OCI-LY7 (cell line): Measurements from ENCODE around the gene RNF5. TPM values are rescaled to one million over a fixed set of nuclear protein-coding genes. Genes with fewer than 3 reads are reported as not detected.

ENCODE experiments used
- BruUV-seq: library from RNA; stranded (reverse); fragments of 400-500 nt; replicated peaks from 2 replicates; lab custom pipeline; 2021; lab: Mats Ljungman, UMichigan
- CTCF ChIA-PET: fragments of 300-600 bp; sonication (Branson Sonifier 250); formaldehyde crosslinking; loops from one replicate; lab custom pipeline; 2022; ENCODE audit warnings: antibody characterized with exemption; ENCODE audit not compliant: unreplicated experiment; lab: Charles Lee
- POLR2A ChIA-PET: fragments of 300-600 bp; sonication (Branson Sonifier 250); formaldehyde crosslinking; loops from one replicate; lab custom pipeline; 2022; ENCODE audit warnings: antibody characterized with exemption; lab: Charles Lee
- DNase-seq: peaks from one replicate; pipeline ENCODE4 v3.0.0-alpha.2; 2015; ENCODE audit warnings: low spot score
- H2AFZ ChIP-seq: fragments of 200-600 bp; sonication (generic), shearing (Covaris generic); 2 replicates; pipeline ENCODE4 v1.6.1; 2014; ENCODE audit warnings: mild to moderate bottlenecking, antibody characterized with exemption, low read length, moderate library complexity
- H3K27ac ChIP-seq: fragments of 200-600 bp; sonication (generic); 2 replicates; pipeline ENCODE4 v1.5.1; 2014; ENCODE audit warnings: mixed run types, low read depth, mild to moderate bottlenecking, moderate library complexity, low read length, inconsistent platforms; ENCODE audit not compliant: poor library complexity, severe bottlenecking
- H3K36me3 ChIP-seq: fragments of 200-600 bp; sonication (generic); 2 replicates; pipeline ENCODE4 v1.6.1; 2014; ENCODE audit warnings: mild to moderate bottlenecking, antibody characterized with exemption, low read length, moderate library complexity, mixed read lengths; ENCODE audit not compliant: insufficient read depth
- H3K4me1 ChIP-seq: fragments of 200-600 bp; sonication (generic); 2 replicates; pipeline ENCODE4 v1.5.1; 2014; ENCODE audit warnings: mild to moderate bottlenecking, low read length; ENCODE audit not compliant: insufficient read depth, poor library complexity, severe bottlenecking
- H3K4me2 ChIP-seq: fragments of 200-600 bp; sonication (generic); 2 replicates; pipeline ENCODE4 v1.6.1; 2014; ENCODE audit warnings: mild to moderate bottlenecking, low read length
- H3K4me3 ChIP-seq: fragments of 200-600 bp; sonication (generic); 2 replicates; pipeline ENCODE4 v1.5.1; 2014; ENCODE audit warnings: mild to moderate bottlenecking, low read depth, low read length; ENCODE audit not compliant: poor library complexity, severe bottlenecking
- H3K79me2 ChIP-seq: fragments of 200-600 bp; sonication (generic); 2 replicates; pipeline ENCODE4 v1.6.1; 2016; ENCODE audit warnings: low read depth, mild to moderate bottlenecking, low read length, moderate library complexity, mixed read lengths; ENCODE audit not compliant: insufficient read depth
- H3K9me2 ChIP-seq: fragments of 200-600 bp; sonication (generic); 2 replicates; pipeline ENCODE4 v1.6.1; 2016; ENCODE audit warnings: mild to moderate bottlenecking, low read length, mixed read lengths; ENCODE audit not compliant: insufficient read depth
- H3K9me3 ChIP-seq: fragments of 200-600 bp; sonication (generic); 2 replicates; pipeline ENCODE4 v1.6.1; 2014; ENCODE audit warnings: mild to moderate bottlenecking, mixed run types, low read length, mixed read lengths
- H4K20me1 ChIP-seq: fragments of 200-600 bp; sonication (generic); 2 replicates; pipeline ENCODE4 v1.6.1; 2014; ENCODE audit warnings: mild to moderate bottlenecking, antibody characterized with exemption, low read length, moderate library complexity, mixed read lengths; ENCODE audit not compliant: insufficient read depth
- EZH2phosphoT487 ChIP-seq: fragments of 200-600 bp; sonication (generic); IDR thresholded peaks from 2 replicates; pipeline ENCODE4 v1.6.1; 2018; ENCODE audit warnings: low read depth, borderline replicate concordance, mild to moderate bottlenecking, mixed run types, antibody characterized with exemption, low read length, moderate library complexity, mixed read lengths
- intact Hi-C: fragments of 100-400 bp; cut with micrococcal nuclease; formaldehyde crosslinking; loops from one replicate; pipeline ENCODE4 v1.10.0; 2022; ENCODE audit not compliant: unreplicated experiment
- total RNA-seq, 2 experiments: library from RNA; depleted of rRNA in 1 of 2; stranded (reverse); fragments of >200 nt in 1 of 2; shearing (Covaris generic) in 1 of 2; gene quantifications; 2 replicates each; pipeline ENCODE4 v1.2.3, GENCODE V29; 2014 to 2022
- TF ChIP-seq, protein P1 (sequence below): fragments of 200-600 bp; sonication (generic); conservative IDR thresholded peaks from 2 replicates; pipeline ENCODE4 v1.5.1; 2014; ENCODE audit warnings: mild to moderate bottlenecking, antibody characterized with exemption, low read length, moderate library complexity, mixed read lengths

RNF5 gene
- total RNA-seq, 2 experiments from 2014 or later = 50.6 to 59.9 TPM

DNA sequence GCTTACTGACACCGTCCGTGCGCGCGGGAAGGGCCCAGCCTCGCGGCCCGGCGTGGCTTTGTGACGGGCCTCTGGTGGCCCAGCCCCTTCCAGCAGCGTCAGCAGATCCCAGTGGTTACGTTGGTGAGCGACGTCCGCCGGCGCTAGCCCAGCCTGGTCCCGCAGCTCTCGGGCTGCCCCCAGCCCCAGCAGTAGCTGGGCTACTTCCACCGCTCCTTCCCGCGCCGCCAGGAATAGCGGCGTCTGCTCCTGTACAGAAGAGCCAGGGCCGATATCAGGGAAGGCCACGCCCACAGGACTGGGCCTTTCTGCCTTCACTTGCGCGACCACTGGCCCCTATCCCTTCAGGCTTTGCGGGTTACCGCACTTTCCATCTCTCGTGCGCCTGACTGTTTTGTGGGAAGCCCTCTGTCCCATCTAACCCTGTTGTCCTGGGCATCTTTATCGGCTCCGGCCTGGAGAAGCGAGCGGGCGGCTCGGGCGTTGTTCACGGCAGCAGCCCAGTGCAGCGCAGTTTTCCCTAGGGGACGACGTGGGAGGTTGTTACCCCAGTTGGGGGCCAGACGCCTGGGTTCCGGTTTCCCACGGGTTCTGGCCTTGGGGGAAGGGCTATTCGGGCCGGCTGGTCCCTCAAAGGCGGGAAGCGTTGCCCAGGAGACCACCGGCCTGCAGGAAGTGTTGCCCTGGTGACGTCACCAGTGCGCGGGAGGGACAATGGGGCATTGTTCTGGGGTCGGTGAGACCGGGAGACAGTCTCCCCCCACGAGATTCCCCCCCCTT lies 17.9 kb downstream of the RNF5 start:
- Histone ChIP-seq H3K4me2 (peak overlapping the region; percentile 74), H3K79me2 (peaks cover 16% of the 10 kb centered on the region; the same call in 1 of the 2 replicates), H3K4me1 (peaks cover 47% of the 10 kb centered on the region), H2AFZ (peak overlapping the region; percentile 59; the same call in 1 of the 2 replicates), H3K9me3 (no peaks in the 10 kb centered on the region), H4K20me1 (no peaks in the 10 kb centered on the region), H3K36me3 (no peaks in the 10 kb centered on the region), H3K9me2 (no peaks in the 10 kb centered on the region), H3K27ac (peak overlapping the region; percentile 72), H3K4me3 (peak overlapping the region; percentile 79)
- ChIA-PET POLR2A (interaction anchor here (0.7 to 1.2 kb wide), 3 partner anchors 17 to 49 kb away, joined by 3 to 5 read pairs (median 5); no protein-coding TSS in a partner anchor), CTCF (interaction anchor here (0.6 kb wide), 2 partner anchors 86 to 651 kb away, joined by 7 to 15 read pairs; no protein-coding TSS in a partner anchor)
- DNase-seq = peak; percentile 73
- TF ChIP-seq EZH2phosphoT487 = no peak
- TF ChIP-seq, protein P1, sequence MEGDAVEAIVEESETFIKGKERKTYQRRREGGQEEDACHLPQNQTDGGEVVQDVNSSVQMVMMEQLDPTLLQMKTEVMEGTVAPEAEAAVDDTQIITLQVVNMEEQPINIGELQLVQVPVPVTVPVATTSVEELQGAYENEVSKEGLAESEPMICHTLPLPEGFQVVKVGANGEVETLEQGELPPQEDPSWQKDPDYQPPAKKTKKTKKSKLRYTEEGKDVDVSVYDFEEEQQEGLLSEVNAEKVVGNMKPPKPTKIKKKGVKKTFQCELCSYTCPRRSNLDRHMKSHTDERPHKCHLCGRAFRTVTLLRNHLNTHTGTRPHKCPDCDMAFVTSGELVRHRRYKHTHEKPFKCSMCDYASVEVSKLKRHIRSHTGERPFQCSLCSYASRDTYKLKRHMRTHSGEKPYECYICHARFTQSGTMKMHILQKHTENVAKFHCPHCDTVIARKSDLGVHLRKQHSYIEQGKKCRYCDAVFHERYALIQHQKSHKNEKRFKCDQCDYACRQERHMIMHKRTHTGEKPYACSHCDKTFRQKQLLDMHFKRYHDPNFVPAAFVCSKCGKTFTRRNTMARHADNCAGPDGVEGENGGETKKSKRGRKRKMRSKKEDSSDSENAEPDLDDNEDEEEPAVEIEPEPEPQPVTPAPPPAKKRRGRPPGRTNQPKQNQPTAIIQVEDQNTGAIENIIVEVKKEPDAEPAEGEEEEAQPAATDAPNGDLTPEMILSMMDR = no peak
- BruUV-seq = TSS peak; percentile 92
- intact Hi-C loops = loop anchor here (1.0 to 2.0 kb wide), 6 partner anchors 18 to 298 kb away; partner anchors contain the start of genes NOTCH4, PPT2 and RNF5

DNA sequence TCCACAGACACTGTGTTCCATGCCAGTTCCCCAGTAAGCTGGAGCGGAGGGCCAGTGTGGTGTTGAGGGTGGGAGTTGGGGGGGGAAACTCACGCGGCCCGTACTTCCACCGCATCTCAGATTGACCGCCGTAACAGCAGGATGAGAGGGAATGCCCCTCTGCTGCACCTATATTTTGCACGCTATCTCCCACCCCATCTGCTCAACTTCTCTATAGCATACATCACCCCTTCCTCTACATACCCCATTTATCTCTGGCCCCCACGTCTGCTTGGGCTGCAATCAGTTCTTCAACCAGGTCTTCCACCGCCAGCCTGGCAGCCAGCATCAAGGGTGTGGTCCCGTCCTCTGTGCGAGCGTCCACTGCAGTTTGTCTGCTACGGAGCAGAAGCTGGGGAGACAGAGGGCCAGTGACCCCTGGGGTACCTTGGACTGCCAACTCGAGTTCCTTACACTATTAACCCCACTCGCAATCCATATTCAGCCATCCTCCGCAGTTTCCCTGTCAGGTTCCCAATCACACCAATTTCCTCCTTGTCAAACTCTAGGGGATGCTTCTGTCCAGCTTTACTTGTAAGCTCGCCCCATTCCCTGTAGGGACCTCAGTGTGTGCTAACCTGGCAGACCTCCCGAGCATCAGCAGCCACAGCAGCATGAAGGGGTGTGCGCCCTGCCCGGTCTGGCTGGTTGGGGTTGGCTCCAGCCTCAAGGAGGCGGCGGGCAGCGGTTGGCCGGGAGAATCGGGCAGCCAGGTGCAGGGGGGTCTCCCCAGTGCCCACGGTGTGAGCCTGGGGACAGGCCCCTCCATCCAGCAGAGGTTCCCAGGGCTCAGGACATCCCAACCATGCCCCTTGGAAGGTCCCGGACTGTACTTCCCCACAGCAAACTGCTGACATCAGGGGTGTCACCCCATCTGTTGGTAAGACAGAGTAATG lies 18.7 kb downstream of the RNF5 start:
- H3K36me3 ChIP-seq = no peaks in the 10 kb centered on the region
- no peaks in the 10 kb centered on the region for H3K9me3 ChIP-seq
- peaks cover 7% of the 10 kb centered on the region; the same call in 1 of the 2 replicates for H3K79me2 ChIP-seq
- H3K27ac ChIP-seq = peak overlapping the region; percentile 72
- BruUV-seq = no TSS peak
- POLR2A ChIA-PET = interaction anchor here (0.6 to 0.9 kb wide), 4 partner anchors 9 to 54 kb away, joined by 3 to 6 read pairs (median 4); partner anchors contain the start of gene NOTCH4
- H3K4me1 ChIP-seq = peaks cover 44% of the 10 kb centered on the region
- intact Hi-C loops = no loop called here
- H3K4me2 ChIP-seq = peak overlapping the region; percentile 74
- DNase-seq = no peak
- H3K9me2 ChIP-seq = no peaks in the 10 kb centered on the region
- CTCF ChIA-PET = interaction anchor here (0.6 kb wide), 2 partner anchors 87 to 651 kb away, joined by 7 to 15 read pairs; no protein-coding TSS in a partner anchor
- TF ChIP-seq, protein P1 = 0 out of 2 replicates have a peak, but pooled peaks have one; percentile 14
- TF ChIP-seq EZH2phosphoT487 = no peak
- H4K20me1 ChIP-seq = no peaks in the 10 kb centered on the region
- H3K4me3 ChIP-seq = peak overlapping the region; percentile 79
- H2AFZ ChIP-seq = no peak overlapping the region; the same call in 1 of the 2 replicates
